Left colon (tissue), 2 donors: ENCODE measurements around the gene OGA. TPM values are rescaled to one million over a fixed set of nuclear protein-coding genes. Genes with fewer than 3 reads are reported as not detected.

Experiments used
- ATAC-seq: fragments of 200-7000 bp; cut with Tn5 transposase; one replicate; pipeline ENCODE4 v1.9.1; 2020; ENCODE audit warnings: mild to moderate bottlenecking, moderate library complexity
- DNase-seq, 2 donors: peaks; one replicate each; pipeline ENCODE4 v3.0.0-alpha.2; 2020
- intact Hi-C, 2 donors: fragments of 100-400 bp; cut with DNase I in 1 of 2; cut with micrococcal nuclease in 1 of 2; formaldehyde crosslinking; loops; one replicate each; pipeline versions ENCODE4 v1.11.2 to v1.14.0; 2022; cut with DNase I, micrococcal nuclease
- total RNA-seq, 2 donors: library from RNA; stranded (reverse); fragmentation: NEBNext Ultra II Directional; extraction: Animal tissue kit (Norgen Biotek cat#: 25700); gene quantifications; one replicate each; pipeline ENCODE4 v1.2.1, GENCODE V29; 2021
- donor health status: DM: no; HTN: no; CAD: no.
- donor health status: DM: yes; HTN: yes; CAD: no.

OGA gene
- total RNA-seq, 2 donors from 2014 or later: 81.9 to 83.3 TPM

- no peak for ATAC-seq
- no peak for DNase-seq
- intact Hi-C loops: no loop called here
Observed at GRCh38 chr10:101745074-101745696, 73.1 kb downstream of the OGA start.

DNA sequence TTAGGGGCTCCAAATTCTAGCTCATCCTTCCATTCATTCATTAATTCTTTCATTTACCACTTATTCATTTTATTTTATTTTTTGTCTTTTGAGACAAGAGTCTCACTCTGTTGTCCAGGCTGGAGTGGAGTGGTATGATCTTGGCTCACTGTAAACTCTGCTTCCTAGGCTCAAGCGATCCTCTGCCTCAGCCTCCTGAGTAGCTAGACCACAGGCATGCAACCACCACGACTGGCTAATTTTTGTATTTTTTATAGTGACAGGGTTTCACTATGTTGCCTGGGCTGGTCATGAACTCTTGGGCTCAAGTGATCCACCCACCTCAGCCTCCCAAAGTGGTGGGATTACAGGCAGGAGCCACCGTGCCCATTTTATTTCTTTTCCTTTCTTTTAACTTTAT lies 74.0 kb downstream of the OGA start:
- intact Hi-C loops: no loop called here
- ATAC-seq (no peak), DNase-seq (no peak)

DNA sequence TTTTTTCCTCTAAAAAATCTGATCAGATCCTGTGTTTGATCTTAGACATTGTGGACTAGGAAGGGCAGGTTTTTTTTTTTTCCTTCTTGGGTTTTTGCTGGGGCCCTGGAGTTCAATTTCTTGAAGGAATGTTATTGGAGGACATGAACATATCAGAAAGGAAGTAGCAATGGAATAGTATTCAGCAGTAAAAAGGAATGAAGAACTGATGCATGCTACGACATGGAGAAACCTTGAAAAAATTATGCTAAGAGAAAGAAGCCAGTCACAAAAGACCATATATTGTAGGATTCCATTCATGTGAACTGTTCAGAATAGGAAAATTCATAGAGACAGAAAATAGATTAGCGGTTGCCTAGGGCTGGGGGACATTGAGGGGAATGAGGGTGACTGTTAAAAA lies 76.3 kb downstream of the OGA start:
- no peak for DNase-seq

GRCh38 chr10:101736666-101737065 lies 81.6 kb downstream of the OGA start:
- no peak for ATAC-seq
- intact Hi-C loops: no loop called here
- DNase-seq: no peak

More for the DNA sequence above, 76.3 kb downstream of the OGA start:
- intact Hi-C loops: no loop called here
- ATAC-seq: no peak

Other genes with a start within 250 kb of the OGA start
- 10 to 100 TPM; 27.1 to 28.6 TPM for gene POLL, start 230.2 kb downstream of the OGA start, total RNA-seq
- gene DPCD, start 230.1 kb downstream of the OGA start, total RNA-seq: 10 to 100 TPM in 1 of 2 donors, 1 to 10 TPM in 1; 7.3 to 12.9 TPM
- gene FBXW4, start 123.3 kb downstream of the OGA start, total RNA-seq: 10 to 100 TPM; 57.3 to 57.5 TPM
- not detected for gene FGF8, start 42.3 kb downstream of the OGA start, total RNA-seq
- gene NPM3, start 35.0 kb downstream of the OGA start, total RNA-seq: 10 to 100 TPM; 17.9 to 22.1 TPM
- gene KCNIP2, start 25.4 kb upstream of the OGA start, total RNA-seq: 1 to 10 TPM; 2.3 to 3.7 TPM
- 10 to 100 TPM; 28.6 to 37.3 TPM for gene ARMH3, start 237.7 kb upstream of the OGA start, total RNA-seq
- 10 to 100 TPM; 20.3 to 25.0 TPM for gene HPS6, start 246.9 kb upstream of the OGA start, total RNA-seq